OCI-LY1 (cell line): ENCODE measurements around the gene ACSM3.

Experiments used
- H2AFZ ChIP-seq: fragments of 200-600 bp; sonication (generic), shearing (Covaris generic); 2 replicates; pipeline ENCODE4 v1.6.0; 2014; ENCODE audit warnings: antibody characterized with exemption, mild to moderate bottlenecking, low read length
- H3F3A ChIP-seq: fragments of 200-600 bp; sonication (generic), shearing (Covaris generic); 2 replicates; pipeline ENCODE4 v1.6.0; 2014; ENCODE audit warnings: mild to moderate bottlenecking, antibody characterized with exemption, low read length, moderate library complexity; ENCODE audit not compliant: insufficient read depth
- H3K27ac ChIP-seq: fragments of 200-600 bp; sonication (generic); 2 replicates; pipeline ENCODE4 v1.5.1; 2014; ENCODE audit warnings: low read length, mixed run types, mild to moderate bottlenecking, low read depth; ENCODE audit not compliant: poor library complexity, severe bottlenecking
- H3K27me3 ChIP-seq: fragments of 200-600 bp; sonication (generic); 2 replicates; pipeline ENCODE4 v1.6.0; 2014; ENCODE audit warnings: antibody characterized with exemption, mild to moderate bottlenecking, low read length, moderate library complexity; ENCODE audit not compliant: insufficient read depth
- H3K36me3 ChIP-seq: fragments of 200-600 bp; sonication (generic); 2 replicates; pipeline ENCODE4 v1.6.1; 2014; ENCODE audit warnings: mild to moderate bottlenecking, antibody characterized with exemption, low read length, moderate library complexity, mixed read lengths; ENCODE audit not compliant: insufficient read depth
- H3K4me1 ChIP-seq: fragments of 200-600 bp; sonication (generic); 2 replicates; pipeline ENCODE4 v1.5.1; 2014; ENCODE audit warnings: mild to moderate bottlenecking, low read length, moderate library complexity; ENCODE audit not compliant: insufficient read depth, severe bottlenecking
- H3K4me2 ChIP-seq: fragments of 200-600 bp; sonication (generic), shearing (Covaris generic); 2 replicates; pipeline ENCODE4 v1.6.1; 2014; ENCODE audit warnings: low read length
- H3K4me3 ChIP-seq: fragments of 200-600 bp; sonication (generic); 2 replicates; pipeline ENCODE4 v1.5.1; 2014; ENCODE audit warnings: low read length, low read depth, mild to moderate bottlenecking, mixed read lengths; ENCODE audit not compliant: poor library complexity, severe bottlenecking
- H3K79me2 ChIP-seq: fragments of 200-600 bp; shearing (Covaris generic); 2 replicates; pipeline ENCODE4 v1.6.1; 2016; ENCODE audit warnings: mixed run types, low read length, mixed read lengths; ENCODE audit not compliant: insufficient read depth
- H3K9ac ChIP-seq: fragments of 200-600 bp; sonication (generic), shearing (Covaris generic); 2 replicates; pipeline ENCODE4 v1.6.1; 2014; ENCODE audit warnings: mild to moderate bottlenecking, low read length, mixed read lengths
- H3K9me2 ChIP-seq: fragments of 200-600 bp; sonication (generic), shearing (Covaris generic); 2 replicates; pipeline ENCODE4 v1.6.1; 2014; ENCODE audit warnings: low read depth, mild to moderate bottlenecking, low read length, mixed read lengths
- H3K9me3 ChIP-seq: fragments of 200-600 bp; shearing (Covaris generic); 2 replicates; pipeline ENCODE4 v1.6.1; 2014; ENCODE audit warnings: low read length, mixed read lengths
- H4K20me1 ChIP-seq: fragments of 200-600 bp; sonication (generic), shearing (Covaris generic); 2 replicates; pipeline ENCODE4 v1.6.0; 2016; ENCODE audit warnings: mild to moderate bottlenecking, low read length; ENCODE audit not compliant: insufficient read depth
- CTCF ChIP-seq: fragments of 200-600 bp; sonication (generic), shearing (Covaris generic); IDR thresholded peaks from 2 replicates; pipeline ENCODE4 v1.5.1; 2017; ENCODE audit warnings: mild to moderate bottlenecking, antibody characterized with exemption, low read length, moderate library complexity, mixed read lengths
- EZH2 ChIP-seq: fragments of 200-600 bp; sonication (generic), shearing (Covaris generic); IDR thresholded peaks from 2 replicates; pipeline ENCODE4 v1.8.0; 2017; ENCODE audit warnings: borderline replicate concordance, mixed run types, mild to moderate bottlenecking, antibody characterized with exemption, low read length, moderate library complexity, mixed read lengths

ACSM3 gene

DNA sequence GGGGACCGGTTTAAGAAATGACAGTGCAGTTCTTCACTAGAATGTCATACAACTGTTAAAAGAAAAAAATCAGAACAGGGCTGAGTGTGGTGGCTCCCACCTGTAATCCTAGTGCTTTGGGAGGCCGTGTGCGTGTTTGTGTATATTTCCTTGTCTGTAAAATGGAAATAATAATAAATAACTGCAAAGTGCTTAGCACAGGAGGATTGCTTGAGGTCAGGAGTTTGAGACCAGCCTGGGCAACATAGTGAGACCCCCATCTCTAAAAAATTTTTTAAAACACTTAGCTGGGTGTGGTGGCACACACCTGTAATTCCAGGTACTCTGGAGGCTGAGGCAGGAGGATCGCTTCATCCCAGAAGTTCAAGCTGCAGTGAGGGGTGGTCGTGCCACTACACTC lies 2.5 kb downstream of the ACSM3 start:
- H3K4me2 ChIP-seq = no peak overlapping the region
- no peaks in the 10 kb centered on the region for H4K20me1 ChIP-seq
- no peaks in the 10 kb centered on the region; the same call in 1 of the 2 replicates for H3K27me3 ChIP-seq
- H3K36me3 ChIP-seq = no peaks in the 10 kb centered on the region; the same call in 1 of the 2 replicates
- H3K27ac ChIP-seq = no peak overlapping the region
- H3K79me2 ChIP-seq = no peaks in the 10 kb centered on the region
- H3K9me3 ChIP-seq = peaks cover 8% of the 10 kb centered on the region
- H3K9me2 ChIP-seq = no peaks in the 10 kb centered on the region
- TF ChIP-seq CTCF (no peak), EZH2 (no peak)
- H3K4me3 ChIP-seq = no peak overlapping the region
- peaks cover 10% of the 10 kb centered on the region for H3K4me1 ChIP-seq
- no peak overlapping the region for H3K9ac ChIP-seq
- no peak overlapping the region for H2AFZ ChIP-seq
- H3F3A ChIP-seq = no peaks in the 10 kb centered on the region

GRCh38 chr16:20767577-20767976 lies 3.8 kb downstream of the ACSM3 start:
- Histone ChIP-seq H3K79me2 (no peaks in the 10 kb centered on the region), H3K9me3 (peaks cover 3% of the 10 kb centered on the region; the same call in 1 of the 2 replicates), H3K4me3 (no peak overlapping the region), H3K9me2 (no peaks in the 10 kb centered on the region), H3K36me3 (no peaks in the 10 kb centered on the region; the same call in 1 of the 2 replicates), H3K27ac (no peak overlapping the region), H3K27me3 (no peaks in the 10 kb centered on the region; the same call in 1 of the 2 replicates), H2AFZ (no peak overlapping the region), H3F3A (no peaks in the 10 kb centered on the region), H4K20me1 (no peaks in the 10 kb centered on the region), H3K4me2 (no peak overlapping the region), H3K4me1 (peaks cover 10% of the 10 kb centered on the region), H3K9ac (no peak overlapping the region)
- TF ChIP-seq EZH2 (no peak), CTCF (no peak)

GRCh38 chr16:20768121-20768520 lies 4.3 kb downstream of the ACSM3 start:
- Histone ChIP-seq H3K4me2 (no peak overlapping the region), H3F3A (no peaks in the 10 kb centered on the region), H3K79me2 (no peaks in the 10 kb centered on the region), H4K20me1 (no peaks in the 10 kb centered on the region), H3K9me3 (peaks cover under 1% of the 10 kb centered on the region; the same call in 1 of the 2 replicates), H3K36me3 (no peaks in the 10 kb centered on the region), H3K27ac (no peak overlapping the region), H2AFZ (no peak overlapping the region), H3K9me2 (no peaks in the 10 kb centered on the region), H3K9ac (no peak overlapping the region), H3K4me3 (no peak overlapping the region), H3K4me1 (peaks cover 10% of the 10 kb centered on the region), H3K27me3 (no peaks in the 10 kb centered on the region)
- no peak for TF ChIP-seq EZH2
- no peak for TF ChIP-seq CTCF
